ENCODE measurements around the gene OR4S2. TPM values are rescaled to one million over a fixed set of nuclear protein-coding genes. Genes with fewer than 3 reads are reported as not detected.

OR4S2 gene
- total and polyA plus RNA-seq, 2 of the 8 experiments (the other 6 are each of a cell fraction or from before 2014, with no cell fraction given), result not detected

GRCh38 chr11:55673860-55674259 is 25.7 kb downstream of the OR4S2 start (continued):
- TF ChIP-seq, protein P1, sequence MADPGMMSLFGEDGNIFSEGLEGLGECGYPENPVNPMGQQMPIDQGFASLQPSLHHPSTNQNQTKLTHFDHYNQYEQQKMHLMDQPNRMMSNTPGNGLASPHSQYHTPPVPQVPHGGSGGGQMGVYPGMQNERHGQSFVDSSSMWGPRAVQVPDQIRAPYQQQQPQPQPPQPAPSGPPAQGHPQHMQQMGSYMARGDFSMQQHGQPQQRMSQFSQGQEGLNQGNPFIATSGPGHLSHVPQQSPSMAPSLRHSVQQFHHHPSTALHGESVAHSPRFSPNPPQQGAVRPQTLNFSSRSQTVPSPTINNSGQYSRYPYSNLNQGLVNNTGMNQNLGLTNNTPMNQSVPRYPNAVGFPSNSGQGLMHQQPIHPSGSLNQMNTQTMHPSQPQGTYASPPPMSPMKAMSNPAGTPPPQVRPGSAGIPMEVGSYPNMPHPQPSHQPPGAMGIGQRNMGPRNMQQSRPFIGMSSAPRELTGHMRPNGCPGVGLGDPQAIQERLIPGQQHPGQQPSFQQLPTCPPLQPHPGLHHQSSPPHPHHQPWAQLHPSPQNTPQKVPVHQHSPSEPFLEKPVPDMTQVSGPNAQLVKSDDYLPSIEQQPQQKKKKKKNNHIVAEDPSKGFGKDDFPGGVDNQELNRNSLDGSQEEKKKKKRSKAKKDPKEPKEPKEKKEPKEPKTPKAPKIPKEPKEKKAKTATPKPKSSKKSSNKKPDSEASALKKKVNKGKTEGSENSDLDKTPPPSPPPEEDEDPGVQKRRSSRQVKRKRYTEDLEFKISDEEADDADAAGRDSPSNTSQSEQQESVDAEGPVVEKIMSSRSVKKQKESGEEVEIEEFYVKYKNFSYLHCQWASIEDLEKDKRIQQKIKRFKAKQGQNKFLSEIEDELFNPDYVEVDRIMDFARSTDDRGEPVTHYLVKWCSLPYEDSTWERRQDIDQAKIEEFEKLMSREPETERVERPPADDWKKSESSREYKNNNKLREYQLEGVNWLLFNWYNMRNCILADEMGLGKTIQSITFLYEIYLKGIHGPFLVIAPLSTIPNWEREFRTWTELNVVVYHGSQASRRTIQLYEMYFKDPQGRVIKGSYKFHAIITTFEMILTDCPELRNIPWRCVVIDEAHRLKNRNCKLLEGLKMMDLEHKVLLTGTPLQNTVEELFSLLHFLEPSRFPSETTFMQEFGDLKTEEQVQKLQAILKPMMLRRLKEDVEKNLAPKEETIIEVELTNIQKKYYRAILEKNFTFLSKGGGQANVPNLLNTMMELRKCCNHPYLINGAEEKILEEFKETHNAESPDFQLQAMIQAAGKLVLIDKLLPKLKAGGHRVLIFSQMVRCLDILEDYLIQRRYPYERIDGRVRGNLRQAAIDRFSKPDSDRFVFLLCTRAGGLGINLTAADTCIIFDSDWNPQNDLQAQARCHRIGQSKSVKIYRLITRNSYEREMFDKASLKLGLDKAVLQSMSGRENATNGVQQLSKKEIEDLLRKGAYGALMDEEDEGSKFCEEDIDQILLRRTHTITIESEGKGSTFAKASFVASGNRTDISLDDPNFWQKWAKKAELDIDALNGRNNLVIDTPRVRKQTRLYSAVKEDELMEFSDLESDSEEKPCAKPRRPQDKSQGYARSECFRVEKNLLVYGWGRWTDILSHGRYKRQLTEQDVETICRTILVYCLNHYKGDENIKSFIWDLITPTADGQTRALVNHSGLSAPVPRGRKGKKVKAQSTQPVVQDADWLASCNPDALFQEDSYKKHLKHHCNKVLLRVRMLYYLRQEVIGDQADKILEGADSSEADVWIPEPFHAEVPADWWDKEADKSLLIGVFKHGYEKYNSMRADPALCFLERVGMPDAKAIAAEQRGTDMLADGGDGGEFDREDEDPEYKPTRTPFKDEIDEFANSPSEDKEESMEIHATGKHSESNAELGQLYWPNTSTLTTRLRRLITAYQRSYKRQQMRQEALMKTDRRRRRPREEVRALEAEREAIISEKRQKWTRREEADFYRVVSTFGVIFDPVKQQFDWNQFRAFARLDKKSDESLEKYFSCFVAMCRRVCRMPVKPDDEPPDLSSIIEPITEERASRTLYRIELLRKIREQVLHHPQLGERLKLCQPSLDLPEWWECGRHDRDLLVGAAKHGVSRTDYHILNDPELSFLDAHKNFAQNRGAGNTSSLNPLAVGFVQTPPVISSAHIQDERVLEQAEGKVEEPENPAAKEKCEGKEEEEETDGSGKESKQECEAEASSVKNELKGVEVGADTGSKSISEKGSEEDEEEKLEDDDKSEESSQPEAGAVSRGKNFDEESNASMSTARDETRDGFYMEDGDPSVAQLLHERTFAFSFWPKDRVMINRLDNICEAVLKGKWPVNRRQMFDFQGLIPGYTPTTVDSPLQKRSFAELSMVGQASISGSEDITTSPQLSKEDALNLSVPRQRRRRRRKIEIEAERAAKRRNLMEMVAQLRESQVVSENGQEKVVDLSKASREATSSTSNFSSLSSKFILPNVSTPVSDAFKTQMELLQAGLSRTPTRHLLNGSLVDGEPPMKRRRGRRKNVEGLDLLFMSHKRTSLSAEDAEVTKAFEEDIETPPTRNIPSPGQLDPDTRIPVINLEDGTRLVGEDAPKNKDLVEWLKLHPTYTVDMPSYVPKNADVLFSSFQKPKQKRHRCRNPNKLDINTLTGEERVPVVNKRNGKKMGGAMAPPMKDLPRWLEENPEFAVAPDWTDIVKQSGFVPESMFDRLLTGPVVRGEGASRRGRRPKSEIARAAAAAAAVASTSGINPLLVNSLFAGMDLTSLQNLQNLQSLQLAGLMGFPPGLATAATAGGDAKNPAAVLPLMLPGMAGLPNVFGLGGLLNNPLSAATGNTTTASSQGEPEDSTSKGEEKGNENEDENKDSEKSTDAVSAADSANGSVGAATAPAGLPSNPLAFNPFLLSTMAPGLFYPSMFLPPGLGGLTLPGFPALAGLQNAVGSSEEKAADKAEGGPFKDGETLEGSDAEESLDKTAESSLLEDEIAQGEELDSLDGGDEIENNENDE (IDR thresholded peaks at IDR 0.05; ENCODE audit: insufficient replicate concordance, low read length), result no peak
- no peak for TF ChIP-seq RBBP5 (IDR thresholded peaks at IDR 0.05; ENCODE audit: borderline replicate concordance, low read depth, low read length)
- TF ChIP-seq BRCA1 (IDR thresholded peaks at IDR 0.05; ENCODE audit: low read depth, low read length), result no peak
- no peak for TF ChIP-seq JUND (IDR thresholded peaks at IDR 0.05; ENCODE audit: low read length)
- TF ChIP-seq TAF1 (IDR thresholded peaks at IDR 0.05; ENCODE audit: low read depth, low read length), result no peak
- TF ChIP-seq, protein P2, sequence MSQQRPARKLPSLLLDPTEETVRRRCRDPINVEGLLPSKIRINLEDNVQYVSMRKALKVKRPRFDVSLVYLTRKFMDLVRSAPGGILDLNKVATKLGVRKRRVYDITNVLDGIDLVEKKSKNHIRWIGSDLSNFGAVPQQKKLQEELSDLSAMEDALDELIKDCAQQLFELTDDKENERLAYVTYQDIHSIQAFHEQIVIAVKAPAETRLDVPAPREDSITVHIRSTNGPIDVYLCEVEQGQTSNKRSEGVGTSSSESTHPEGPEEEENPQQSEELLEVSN (IDR thresholded peaks at IDR 0.05), result no peak
- TF ChIP-seq MAFK (IDR thresholded peaks at IDR 0.05; ENCODE audit: low read depth, low read length), result no peak
- TF ChIP-seq HDAC2 (IDR thresholded peaks at IDR 0.05; ENCODE audit: borderline replicate concordance in 1 of 2, low read depth in 2 of 2, low read length in 2 of 2), result no peak
- TF ChIP-seq TEAD4 (IDR thresholded peaks at IDR 0.05; ENCODE audit: low read depth, low read length), result no peak
- TF ChIP-seq ATF3 (IDR thresholded peaks at IDR 0.05; ENCODE audit: insufficient read depth, low read depth, low read length), result no peak
- TF ChIP-seq GTF2F1 (IDR thresholded peaks at IDR 0.05; ENCODE audit: borderline replicate concordance, low read depth, low read length), result no peak

Data from H1 (cell line).